ENCODE data around the gene SLC38A1.

Gene SLC38A1

DNA sequence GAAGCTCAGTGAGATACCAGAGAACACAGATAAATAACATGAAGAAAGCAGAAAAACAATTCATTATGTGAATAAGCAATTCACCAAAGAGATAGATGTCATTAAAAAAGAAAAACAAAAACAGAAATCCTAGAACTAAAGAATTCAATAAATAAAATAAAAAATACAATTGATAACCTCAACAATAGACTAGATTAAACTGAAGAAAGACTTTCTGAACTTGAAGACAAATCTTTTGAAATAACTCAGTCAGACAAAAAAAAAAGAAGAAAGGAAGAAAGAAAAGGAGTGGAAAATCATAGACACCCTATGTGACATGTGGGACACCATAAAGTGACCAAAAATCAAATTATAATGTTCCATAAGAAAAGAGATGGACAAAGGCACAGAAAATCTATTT lies 14.0 kb upstream of the SLC38A1 start:
- Histone ChIP-seq H3K27ac (ENCODE audit: low read depth, low read length) (no peak overlapping the region), H3K4me1 (ENCODE audit: control insufficient read depth, low read depth, low read length) (no peaks in the 10 kb centered on the region), H3K9ac (ENCODE audit: low read length) (no peak overlapping the region), H3K56ac (ENCODE audit: low read length) (no peak overlapping the region), H2BK15ac (replicated peaks; ENCODE audit: low read depth) (no peak overlapping the region), H3K4me2 (ENCODE audit: low read length) (no peak overlapping the region), H4K8ac (ENCODE audit: low read depth, low read length) (no peak overlapping the region), H3K4ac (ENCODE audit: low read depth, low read length) (no peak overlapping the region), H3K23ac (ENCODE audit: low read length) (no peak overlapping the region), H3K79me1 (ENCODE audit: low read length) (no peaks in the 10 kb centered on the region), H3K4me3 (ENCODE audit: low read length) (no peak overlapping the region), H3K18ac (ENCODE audit: low read length) (no peak overlapping the region), H3K79me2 (ENCODE audit: control insufficient read depth, insufficient read depth, low read length) (no peaks in the 10 kb centered on the region), H4K5ac (ENCODE audit: low read length) (no peak overlapping the region), H3K36me3 (ENCODE audit: control insufficient read depth, insufficient read depth, low read length) (no peaks in the 10 kb centered on the region), H2AK5ac (ENCODE audit: low read length) (no peak overlapping the region), H2BK120ac (ENCODE audit: low read depth, low read length) (no peak overlapping the region), H2BK5ac (ENCODE audit: low read length) (no peak overlapping the region), H3K27me3 (ENCODE audit: insufficient read depth, low read length, poor library complexity) (no peaks in the 10 kb centered on the region)
- DNase-seq, result no peak

DNA sequence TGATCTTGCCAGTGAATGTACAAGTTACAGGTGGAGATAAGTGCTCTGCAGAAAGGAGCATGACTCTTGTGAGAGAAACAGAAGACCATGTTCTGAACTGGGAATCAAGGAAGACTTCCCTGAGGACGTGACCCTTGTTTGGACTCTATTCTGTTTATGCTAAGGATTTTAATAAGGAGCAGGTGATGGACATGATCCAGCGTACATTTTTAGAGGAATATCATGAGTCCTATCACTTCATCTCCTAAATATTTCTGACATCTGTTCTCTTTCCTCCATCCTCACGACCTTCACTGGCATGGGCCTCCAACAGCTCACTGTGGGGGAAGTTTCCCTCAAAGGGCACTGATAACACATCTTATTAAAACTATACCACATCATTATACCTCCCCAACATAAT lies 7.9 kb upstream of the SLC38A1 start:
- Histone ChIP-seq H2BK120ac (ENCODE audit: low read depth, low read length) (no peak overlapping the region), H3K79me1 (ENCODE audit: low read length) (no peaks in the 10 kb centered on the region), H2BK5ac (ENCODE audit: low read length) (no peak overlapping the region), H3K4me2 (ENCODE audit: low read length) (no peak overlapping the region), H3K27me3 (ENCODE audit: insufficient read depth, low read length, poor library complexity) (no peaks in the 10 kb centered on the region), H3K4me1 (ENCODE audit: control insufficient read depth, low read depth, low read length) (no peaks in the 10 kb centered on the region), H3K56ac (ENCODE audit: low read length) (no peak overlapping the region), H3K36me3 (ENCODE audit: control insufficient read depth, insufficient read depth, low read length) (no peaks in the 10 kb centered on the region), H2BK15ac (replicated peaks; ENCODE audit: low read depth) (no peak overlapping the region), H2AK5ac (ENCODE audit: low read length) (no peak overlapping the region), H3K4me3 (ENCODE audit: low read length) (no peak overlapping the region), H3K23ac (ENCODE audit: low read length) (no peak overlapping the region), H3K18ac (ENCODE audit: low read length) (no peak overlapping the region), H4K5ac (ENCODE audit: low read length) (no peak overlapping the region), H3K79me2 (ENCODE audit: control insufficient read depth, insufficient read depth, low read length) (no peaks in the 10 kb centered on the region), H3K4ac (ENCODE audit: low read depth, low read length) (no peak overlapping the region), H3K27ac (ENCODE audit: low read depth, low read length) (no peak overlapping the region), H4K8ac (ENCODE audit: low read depth, low read length) (no peak overlapping the region), H3K9ac (ENCODE audit: low read length) (no peak overlapping the region)
- no peak for DNase-seq
- no CpG with 5 or more reads among the region's 3 CpGs for WGBS (ENCODE audit: extremely low coverage, insufficient coverage, low lambda C conversion rate)

DNA sequence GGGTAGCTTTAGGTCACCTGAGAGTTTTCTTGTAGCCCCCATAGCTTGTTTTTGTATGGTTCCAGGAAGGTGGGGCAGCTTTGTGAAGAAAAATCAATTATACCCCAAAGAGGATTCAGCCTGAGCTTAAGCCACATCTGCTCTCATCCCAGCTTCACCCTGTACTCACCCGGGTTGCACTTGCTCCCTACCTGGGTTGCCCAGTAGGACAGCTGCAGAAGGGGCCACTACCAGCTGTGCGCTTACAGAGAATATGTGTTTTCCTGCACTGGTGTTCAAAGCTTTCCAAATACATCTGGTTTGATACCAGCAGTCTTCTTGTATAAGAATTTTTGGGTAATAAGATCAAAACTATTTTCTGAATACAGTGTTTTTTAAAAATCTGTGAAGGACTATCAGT lies 3.0 kb upstream of the SLC38A1 start:
- peaks cover 29% of the 10 kb centered on the region for H3K79me2 ChIP-seq (ENCODE audit: control insufficient read depth, insufficient read depth, low read length)
- H3K9ac ChIP-seq (ENCODE audit: low read length), result no peak overlapping the region
- no peaks in the 10 kb centered on the region for H3K79me1 ChIP-seq (ENCODE audit: low read length)
- no peak overlapping the region for H3K27ac ChIP-seq (ENCODE audit: low read depth, low read length)
- H3K56ac ChIP-seq (ENCODE audit: low read length), result no peak overlapping the region
- WGBS (ENCODE audit: extremely low coverage, insufficient coverage, low lambda C conversion rate), result no CpG with 5 or more reads among the region's 2 CpGs
- no peak overlapping the region for H3K4ac ChIP-seq (ENCODE audit: low read depth, low read length)
- H3K27me3 ChIP-seq (ENCODE audit: insufficient read depth, low read length, poor library complexity), result no peaks in the 10 kb centered on the region
- no peaks in the 10 kb centered on the region for H3K36me3 ChIP-seq (ENCODE audit: control insufficient read depth, insufficient read depth, low read length)
- H3K4me1 ChIP-seq (ENCODE audit: control insufficient read depth, low read depth, low read length), result peaks cover 2% of the 10 kb centered on the region
- H2BK120ac ChIP-seq (ENCODE audit: low read depth, low read length), result no peak overlapping the region
- no peak overlapping the region for H3K4me3 ChIP-seq (ENCODE audit: low read length)
- H4K5ac ChIP-seq (ENCODE audit: low read length), result no peak overlapping the region
- H3K23ac ChIP-seq (ENCODE audit: low read length), result no peak overlapping the region
- no peak overlapping the region for H2BK5ac ChIP-seq (ENCODE audit: low read length)
- H2BK15ac ChIP-seq (replicated peaks; ENCODE audit: low read depth), result no peak overlapping the region
- H3K4me2 ChIP-seq (ENCODE audit: low read length), result no peak overlapping the region
- H4K8ac ChIP-seq (ENCODE audit: low read depth, low read length), result no peak overlapping the region
- no peak for DNase-seq
- H2AK5ac ChIP-seq (ENCODE audit: low read length), result no peak overlapping the region
- H3K18ac ChIP-seq (ENCODE audit: low read length), result no peak overlapping the region

DNA sequence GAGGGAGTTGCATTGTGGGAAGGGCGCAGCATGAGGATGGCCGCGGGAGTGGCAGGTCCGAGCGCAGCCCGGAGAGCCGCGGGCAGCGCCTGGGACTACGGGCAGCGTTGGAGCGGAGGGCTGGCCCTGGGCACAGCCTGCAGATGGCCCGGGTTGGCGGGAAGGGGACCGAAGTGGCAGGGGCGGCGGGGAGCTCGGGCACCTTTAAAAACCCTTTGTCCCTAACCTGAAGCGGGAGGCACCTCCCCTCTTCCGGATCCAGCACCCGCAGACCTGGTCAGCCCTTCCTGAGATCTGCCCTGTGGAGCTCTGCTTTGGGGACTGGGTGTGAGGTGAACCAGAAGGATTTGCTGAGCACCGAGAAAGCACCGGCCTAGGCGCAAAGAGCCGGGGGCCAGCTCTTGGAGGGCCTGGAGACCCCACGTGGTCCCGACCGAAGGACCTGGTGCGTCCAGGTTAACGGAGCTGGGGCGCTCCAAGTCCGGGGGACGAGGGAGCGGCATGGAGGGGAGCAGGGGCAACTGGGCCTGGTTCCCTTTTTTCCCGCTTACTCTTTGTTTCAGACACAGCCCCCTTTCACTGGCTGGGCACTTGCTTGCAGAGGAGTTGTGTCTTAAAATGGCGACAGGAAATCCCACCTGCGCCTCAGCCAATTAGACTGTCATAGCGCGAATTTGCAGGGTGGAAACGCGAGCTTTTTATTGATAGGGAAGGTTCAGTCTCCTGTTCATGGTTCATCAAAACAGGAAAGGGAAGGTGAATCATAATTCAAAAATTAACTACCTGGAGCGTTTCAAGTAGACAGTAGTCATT lies 792 bp upstream of the SLC38A1 start:
- Histone ChIP-seq H2BK15ac (replicated peaks; ENCODE audit: low read depth) (no peak overlapping the region), H3K36me3 (ENCODE audit: control insufficient read depth, insufficient read depth, low read length) (no peaks in the 10 kb centered on the region), H3K4me2 (ENCODE audit: low read length) (peak overlapping the region; percentile 64), H4K8ac (ENCODE audit: low read depth, low read length) (no peak overlapping the region), H3K23ac (ENCODE audit: low read length) (peak overlapping the region; percentile 97), H3K4ac (ENCODE audit: low read depth, low read length) (peak overlapping the region; percentile 99), H3K27ac (ENCODE audit: low read depth, low read length) (peak overlapping the region; percentile 96), H3K79me1 (ENCODE audit: low read length) (no peaks in the 10 kb centered on the region), H2AK5ac (ENCODE audit: low read length) (no peak overlapping the region), H2BK5ac (ENCODE audit: low read length) (peak overlapping the region; percentile 97), H3K27me3 (ENCODE audit: insufficient read depth, low read length, poor library complexity) (no peaks in the 10 kb centered on the region), H3K18ac (ENCODE audit: low read length) (peak overlapping the region; percentile 94), H3K9ac (ENCODE audit: low read length) (peak overlapping the region; percentile 100), H4K5ac (ENCODE audit: low read length) (no peak overlapping the region), H3K79me2 (ENCODE audit: control insufficient read depth, insufficient read depth, low read length) (peaks cover 51% of the 10 kb centered on the region), H2BK120ac (ENCODE audit: low read depth, low read length) (peak overlapping the region; percentile 54), H3K4me3 (ENCODE audit: low read length) (peak overlapping the region; percentile 98), H3K56ac (ENCODE audit: low read length) (peak overlapping the region; percentile 100), H3K4me1 (ENCODE audit: control insufficient read depth, low read depth, low read length) (peaks cover 7% of the 10 kb centered on the region)
- DNase-seq, result peak; percentile 76
- no CpG with 5 or more reads among the region's 42 CpGs for WGBS (ENCODE audit: extremely low coverage, insufficient coverage, low lambda C conversion rate)

DNA sequence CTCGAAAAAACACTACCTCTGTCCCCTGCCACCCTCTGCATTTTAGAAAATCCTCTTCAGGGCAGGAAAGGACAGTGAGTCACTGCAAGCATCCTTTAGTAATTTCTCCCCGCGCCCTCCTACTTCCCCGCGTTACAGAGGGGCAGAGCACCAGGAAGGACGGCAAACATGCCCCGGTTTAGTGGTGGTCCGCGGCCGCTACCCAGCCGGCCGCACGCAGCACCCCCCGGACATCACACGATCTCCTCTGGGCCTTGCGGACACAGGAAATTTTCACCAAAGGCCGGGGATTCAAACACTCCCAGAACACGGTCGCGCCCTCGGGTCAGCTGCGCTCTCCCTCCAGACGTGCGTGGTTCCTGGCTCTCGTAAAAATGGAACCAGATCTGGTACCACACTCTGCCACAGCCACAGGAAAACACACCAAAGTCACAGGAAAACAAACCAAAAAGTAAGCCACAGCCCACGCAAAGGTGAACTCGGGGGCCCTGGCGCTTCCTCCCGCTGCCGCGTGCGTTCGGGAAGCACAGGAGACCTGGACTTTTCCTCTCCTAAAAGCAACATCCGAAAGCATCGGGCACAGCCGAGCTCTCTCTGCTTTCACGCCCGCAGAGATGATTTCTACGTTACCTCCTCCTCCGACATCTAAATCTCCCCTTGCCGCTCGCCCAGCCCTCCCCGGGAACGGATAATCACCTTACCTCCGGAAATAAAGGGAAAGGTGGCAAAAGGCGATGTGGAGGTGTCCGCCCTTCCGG lies 839 bp downstream of the SLC38A1 start:
- no peaks in the 10 kb centered on the region for H3K27me3 ChIP-seq (ENCODE audit: insufficient read depth, low read length, poor library complexity)
- peaks cover 12% of the 10 kb centered on the region for H3K4me1 ChIP-seq (ENCODE audit: control insufficient read depth, low read depth, low read length)
- peak overlapping the region; percentile 94 for H3K18ac ChIP-seq (ENCODE audit: low read length)
- peak overlapping the region; percentile 32 for H2BK120ac ChIP-seq (ENCODE audit: low read depth, low read length)
- H3K36me3 ChIP-seq (ENCODE audit: control insufficient read depth, insufficient read depth, low read length), result no peaks in the 10 kb centered on the region
- peak overlapping the region; percentile 96 for H3K27ac ChIP-seq (ENCODE audit: low read depth, low read length)
- H3K4ac ChIP-seq (ENCODE audit: low read depth, low read length), result peak overlapping the region; percentile 96
- peak overlapping the region; percentile 95 for H2AK5ac ChIP-seq (ENCODE audit: low read length)
- no CpG with 5 or more reads among the region's 48 CpGs for WGBS (ENCODE audit: extremely low coverage, insufficient coverage, low lambda C conversion rate)
- peak overlapping the region; percentile 100 for H3K56ac ChIP-seq (ENCODE audit: low read length)
- peak overlapping the region; percentile 64 for H3K4me2 ChIP-seq (ENCODE audit: low read length)
- H3K79me2 ChIP-seq (ENCODE audit: control insufficient read depth, insufficient read depth, low read length), result peaks cover 66% of the 10 kb centered on the region
- no peaks in the 10 kb centered on the region for H3K79me1 ChIP-seq (ENCODE audit: low read length)
- peak overlapping the region; percentile 98 for H3K4me3 ChIP-seq (ENCODE audit: low read length)
- no peak overlapping the region for H4K5ac ChIP-seq (ENCODE audit: low read length)
- DNase-seq, result no peak
- H3K9ac ChIP-seq (ENCODE audit: low read length), result peak overlapping the region; percentile 100
- H2BK15ac ChIP-seq (replicated peaks; ENCODE audit: low read depth), result no peak overlapping the region
- peak overlapping the region; percentile 98 for H3K23ac ChIP-seq (ENCODE audit: low read length)
- H4K8ac ChIP-seq (ENCODE audit: low read depth, low read length), result peak overlapping the region; percentile 88
- H2BK5ac ChIP-seq (ENCODE audit: low read length), result peak overlapping the region; percentile 97
